BLaER1 treated with 17β-estradiol and CSF1 and Interleukin-3, amounts not matched to agents 10 nM and 100 nM (cell line): ENCODE data around the gene OGDH.

ENCODE experiments used
- H3K27ac ChIP-seq, 11 experiments: shearing (Covaris generic); formaldehyde crosslinking; 2 replicates each; pipeline ENCODE4 v1.8.1; 2022
- H3K27me3 ChIP-seq, 11 experiments: shearing (Covaris generic); formaldehyde crosslinking; 2 replicates each; pipeline ENCODE4 v1.8.1; 2022
- H3K36me3 ChIP-seq, 11 experiments: shearing (Covaris generic); formaldehyde crosslinking; 2 replicates each; pipeline ENCODE4 v1.8.1; 2022
- H3K4me1 ChIP-seq, 10 experiments: shearing (Covaris generic); formaldehyde crosslinking; 2 replicates each; pipeline ENCODE4 v1.8.1; 2022
- H3K4me2 ChIP-seq, 11 experiments: shearing (Covaris generic); formaldehyde crosslinking; 2 replicates each; pipeline ENCODE4 v1.8.1; 2022
- H3K4me3 ChIP-seq, 10 experiments: shearing (Covaris generic); formaldehyde crosslinking; 2 replicates each; pipeline ENCODE4 v1.8.1; 2022
- H3K9ac ChIP-seq, 11 experiments: shearing (Covaris generic); formaldehyde crosslinking; 2 replicates each; pipeline ENCODE4 v1.8.1; 2022
- H3K9me3 ChIP-seq, 11 experiments: shearing (Covaris generic); formaldehyde crosslinking; replicated peaks in 1 of 11; 2 replicates each; pipeline ENCODE4 v1.8.1; 2022
- H4K20me1 ChIP-seq, 11 experiments: shearing (Covaris generic); formaldehyde crosslinking; 2 replicates each; pipeline ENCODE4 v1.8.1; 2022
- Cebpa-rat ChIP-seq, 11 experiments: shearing (Covaris generic); IDR thresholded peaks; 2 replicates each; pipeline ENCODE4 v1.8.1; 2022

OGDH gene

GRCh38 chr7:44639671-44640321 lies 33.4 kb downstream of the OGDH start:
- peaks cover 28 to 87% (median 57%) of the 10 kb centered on the region in 10 experiments for H3K4me1 ChIP-seq
- peak overlapping the region; percentile 68 to 97 (median 87) for H3K27ac ChIP-seq

GRCh38 chr7:44643206-44643605 lies 36.8 kb downstream of the OGDH start:
- Histone ChIP-seq H3K9ac (no peak overlapping the region), H4K20me1 (peaks cover 0 to 3% (median 0%) of the 10 kb centered on the region in 11 experiments; a peak in 2 of 22 replicates), H3K4me3 (no peak overlapping the region), H3K4me1 (peaks cover 21 to 67% (median 24%) of the 10 kb centered on the region in 10 experiments), H3K27ac (no peak overlapping the region), H3K9me3 (no peaks in the 10 kb centered on the region), H3K36me3 (peaks cover 31 to 73% (median 43%) of the 10 kb centered on the region in 11 experiments), H3K4me2 (no peak overlapping the region), H3K27me3 (no peaks in the 10 kb centered on the region)
- no peak for TF ChIP-seq Cebpa-rat (IDR thresholded peaks at IDR 0.05)

More at GRCh38 chr7:44639671-44640321, 33.4 kb downstream of the OGDH start:
- no peaks in the 10 kb centered on the region for H3K27me3 ChIP-seq
- TF ChIP-seq Cebpa-rat (IDR thresholded peaks at IDR 0.05), result no peak
- H3K9me3 ChIP-seq, result no peaks in the 10 kb centered on the region
- peaks cover 4 to 47% (median 20%) of the 10 kb centered on the region in 11 experiments; a peak in 17 of 22 replicates for H3K36me3 ChIP-seq
- H4K20me1 ChIP-seq, result peaks cover 0 to 5% (median 0%) of the 10 kb centered on the region in 11 experiments; a peak in 1 of 22 replicates
- H3K9ac ChIP-seq, result peak overlapping the region; percentile 39 to 81 (median 55); a peak in 16 of 22 replicates
- peak overlapping the region in 4 of 10 experiments; percentile 0 to 35 (median 12); a peak in 2 of 20 replicates for H3K4me3 ChIP-seq
- H3K4me2 ChIP-seq, result peak overlapping the region; percentile 75 to 97 (median 93)

GRCh38 chr7:44645254-44645653 lies 38.8 kb downstream of the OGDH start:
- Histone ChIP-seq H4K20me1 (peaks cover 0 to 3% (median 0%) of the 10 kb centered on the region in 11 experiments; a peak in 2 of 22 replicates), H3K4me2 (no peak overlapping the region), H3K36me3 (peaks cover 44 to 86% (median 63%) of the 10 kb centered on the region in 11 experiments), H3K4me3 (no peak overlapping the region), H3K4me1 (peaks cover under 1 to 46% (median 4%) of the 10 kb centered on the region in 10 experiments; a peak in 16 of 20 replicates), H3K9me3 (no peaks in the 10 kb centered on the region), H3K27me3 (no peaks in the 10 kb centered on the region), H3K27ac (peak overlapping the region in 2 of 11 experiments; percentile 4 to 24; a peak in 3 of 22 replicates), H3K9ac (peak overlapping the region in 1 of 11 experiments; percentile 13; a peak in 1 of 22 replicates)
- TF ChIP-seq Cebpa-rat (IDR thresholded peaks at IDR 0.05), result no peak

- H3K4me2 ChIP-seq, result peak overlapping the region in 1 of 11 experiments; percentile 28; a peak in 1 of 22 replicates
- H3K4me3 ChIP-seq, result no peak overlapping the region
- peaks cover 0 to 42% (median under 1%) of the 10 kb centered on the region in 10 experiments; a peak in 7 of 20 replicates for H3K4me1 ChIP-seq
- TF ChIP-seq Cebpa-rat (IDR thresholded peaks at IDR 0.05), result no peak
- peak overlapping the region in 1 of 11 experiments; percentile 39; a peak in 2 of 22 replicates for H3K9ac ChIP-seq
- peak overlapping the region in 1 of 11 experiments; percentile 24; a peak in 1 of 22 replicates for H3K27ac ChIP-seq
- peaks cover 0 to 3% (median 0%) of the 10 kb centered on the region in 11 experiments; a peak in 3 of 22 replicates for H4K20me1 ChIP-seq
- peaks cover 49 to 87% (median 68%) of the 10 kb centered on the region in 11 experiments for H3K36me3 ChIP-seq
- no peaks in the 10 kb centered on the region for H3K27me3 ChIP-seq
- no peaks in the 10 kb centered on the region for H3K9me3 ChIP-seq
Observed at GRCh38 chr7:44645696-44646095, 39.3 kb downstream of the OGDH start.

GRCh38 chr7:44646176-44646920 lies 39.9 kb downstream of the OGDH start:
- Histone ChIP-seq H3K27ac (no peak overlapping the region), H3K36me3 (peaks cover 55 to 92% (median 74%) of the 10 kb centered on the region in 11 experiments), H3K9me3 (no peaks in the 10 kb centered on the region), H3K27me3 (no peaks in the 10 kb centered on the region), H3K9ac (peak overlapping the region in 1 of 11 experiments; percentile 39; a peak in 3 of 22 replicates), H4K20me1 (peaks cover 0 to 5% (median 0%) of the 10 kb centered on the region in 11 experiments; a peak in 3 of 22 replicates), H3K4me1 (peaks cover 0 to 35% (median 0%) of the 10 kb centered on the region in 10 experiments; a peak in 5 of 20 replicates), H3K4me2 (peak overlapping the region in 1 of 11 experiments; percentile 28; a peak in 1 of 22 replicates), H3K4me3 (no peak overlapping the region)
- no peak for TF ChIP-seq Cebpa-rat (IDR thresholded peaks at IDR 0.05)

- Histone ChIP-seq H3K4me3 (no peak overlapping the region), H4K20me1 (peaks cover 0 to 5% (median 0%) of the 10 kb centered on the region in 11 experiments; a peak in 3 of 22 replicates), H3K9me3 (no peaks in the 10 kb centered on the region), H3K9ac (peak overlapping the region in 1 of 11 experiments; percentile 39; a peak in 2 of 22 replicates), H3K4me1 (peaks cover 0 to 28% (median 0%) of the 10 kb centered on the region in 10 experiments; a peak in 5 of 20 replicates), H3K36me3 (peaks cover 48 to 94% (median 75%) of the 10 kb centered on the region in 11 experiments), H3K4me2 (no peak overlapping the region), H3K27me3 (no peaks in the 10 kb centered on the region), H3K27ac (no peak overlapping the region)
- no peak for TF ChIP-seq Cebpa-rat (IDR thresholded peaks at IDR 0.05)
Observed at GRCh38 chr7:44646921-44647636, 40.7 kb downstream of the OGDH start.

- peaks cover 53 to 97% (median 83%) of the 10 kb centered on the region in 11 experiments for H3K36me3 ChIP-seq
- no peaks in the 10 kb centered on the region for H3K9me3 ChIP-seq
- H3K27me3 ChIP-seq, result no peaks in the 10 kb centered on the region
- no peak for TF ChIP-seq Cebpa-rat (IDR thresholded peaks at IDR 0.05)
- H3K9ac ChIP-seq, result no peak overlapping the region
- no peak overlapping the region for H3K4me3 ChIP-seq
- no peak overlapping the region for H3K4me2 ChIP-seq
- peaks cover 0 to 5% (median 0%) of the 10 kb centered on the region in 11 experiments; a peak in 3 of 22 replicates for H4K20me1 ChIP-seq
- H3K27ac ChIP-seq, result peak overlapping the region in 1 of 11 experiments; percentile 23; a peak in 1 of 22 replicates
- H3K4me1 ChIP-seq, result peaks cover 0 to 19% (median 0%) of the 10 kb centered on the region in 10 experiments; a peak in 4 of 20 replicates
Observed at GRCh38 chr7:44647981-44648714, 41.7 kb downstream of the OGDH start.
